CD4-positive, alpha-beta T cell treated with Interleukin-4 for 1 hour (primary cell): ENCODE data around the gene NYNRIN.

Experiments used
- DNase-seq, 2 donors: peaks; one replicate each; pipeline ENCODE4 v3.0.0-alpha.2; 2020 to 2022

NYNRIN gene

DNA sequence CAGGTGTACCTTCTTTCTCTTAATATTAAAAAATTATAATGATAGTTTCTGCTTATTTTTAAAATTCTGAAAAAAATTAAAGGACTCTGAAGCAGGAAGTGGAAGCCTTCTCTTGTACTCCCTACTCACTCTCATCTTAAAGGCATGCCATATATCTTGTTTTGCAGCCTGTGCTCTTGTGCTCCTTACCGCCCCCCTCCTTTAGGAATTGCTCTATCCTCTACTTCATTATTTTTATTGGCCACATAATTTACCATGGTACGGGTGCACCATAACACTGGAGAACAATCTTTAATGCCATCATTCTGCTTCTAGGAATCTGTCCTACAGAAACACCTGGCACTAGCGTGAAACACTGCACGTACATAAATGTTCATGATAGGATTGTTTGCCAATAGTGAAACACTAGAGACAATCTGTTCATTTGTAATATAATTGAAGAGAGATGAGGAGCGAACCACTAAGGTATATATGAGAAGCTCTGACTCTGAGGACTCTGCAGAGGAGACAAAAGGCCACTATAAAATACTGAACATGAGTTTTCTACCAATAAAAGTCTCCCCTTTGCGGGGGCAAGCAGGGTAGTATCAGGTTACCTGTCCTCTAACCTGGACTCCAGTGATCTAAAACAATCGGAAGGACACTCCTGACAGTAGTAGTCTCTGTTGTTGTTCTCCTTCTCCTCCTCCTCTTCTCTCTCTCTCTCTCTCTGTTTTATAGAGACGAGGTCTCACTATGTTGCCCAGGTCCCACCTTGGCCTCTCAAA is 6.3 kb upstream of the NYNRIN start:
- no peak for DNase-seq

- DNase-seq: no peak
These were observed 4.5 kb upstream of the NYNRIN start for GRCh38 chr14:24394275-24394674.

- peak in 1 of 2 donors; percentile 4 for DNase-seq
These were observed 2.9 kb upstream of the NYNRIN start for GRCh38 chr14:24395609-24396582.

GRCh38 chr14:24397639-24398292 is 1.0 kb upstream of the NYNRIN start:
- no peak for DNase-seq

GRCh38 chr14:24398293-24398652 is 530 bp upstream of the NYNRIN start:
- no peak for DNase-seq

GRCh38 chr14:24399447-24399822 is 632 bp downstream of the NYNRIN start:
- no peak for DNase-seq

DNA sequence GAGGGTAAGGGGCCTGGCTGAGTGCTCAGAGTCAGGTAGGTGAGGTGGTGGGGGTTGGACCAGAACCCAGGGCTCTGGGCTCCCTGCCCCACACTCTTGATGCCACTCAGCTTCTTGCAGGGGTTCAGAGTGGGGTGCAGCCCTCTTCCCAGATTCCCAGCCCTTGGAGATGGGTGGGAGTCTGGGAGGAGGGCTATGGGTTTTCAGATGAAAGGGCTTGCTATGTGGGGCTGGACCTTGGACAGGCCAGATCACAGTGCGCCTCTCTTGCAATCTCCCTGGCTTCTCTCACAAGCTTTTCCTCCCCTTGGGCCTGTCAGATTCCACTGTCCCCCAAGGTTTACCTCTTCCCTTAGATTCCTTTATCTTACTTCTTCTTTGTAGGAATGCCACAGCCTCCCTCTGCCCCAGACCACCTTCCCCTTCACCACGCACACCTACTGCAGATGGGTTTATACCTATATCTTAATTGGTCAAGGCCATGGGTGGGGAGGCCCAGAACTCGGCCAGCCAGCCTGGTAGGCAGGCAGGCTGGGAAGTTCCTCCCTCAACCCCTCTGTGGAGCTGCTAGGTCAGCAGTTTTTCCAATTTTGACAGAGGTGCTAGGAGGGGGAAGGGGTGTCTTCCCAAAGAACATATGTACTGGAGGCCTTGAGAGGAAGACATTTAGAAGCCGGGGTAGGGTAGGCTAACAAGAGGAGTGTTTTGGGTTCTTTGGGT is 1.4 kb downstream of the NYNRIN start:
- DNase-seq: no peak

DNA sequence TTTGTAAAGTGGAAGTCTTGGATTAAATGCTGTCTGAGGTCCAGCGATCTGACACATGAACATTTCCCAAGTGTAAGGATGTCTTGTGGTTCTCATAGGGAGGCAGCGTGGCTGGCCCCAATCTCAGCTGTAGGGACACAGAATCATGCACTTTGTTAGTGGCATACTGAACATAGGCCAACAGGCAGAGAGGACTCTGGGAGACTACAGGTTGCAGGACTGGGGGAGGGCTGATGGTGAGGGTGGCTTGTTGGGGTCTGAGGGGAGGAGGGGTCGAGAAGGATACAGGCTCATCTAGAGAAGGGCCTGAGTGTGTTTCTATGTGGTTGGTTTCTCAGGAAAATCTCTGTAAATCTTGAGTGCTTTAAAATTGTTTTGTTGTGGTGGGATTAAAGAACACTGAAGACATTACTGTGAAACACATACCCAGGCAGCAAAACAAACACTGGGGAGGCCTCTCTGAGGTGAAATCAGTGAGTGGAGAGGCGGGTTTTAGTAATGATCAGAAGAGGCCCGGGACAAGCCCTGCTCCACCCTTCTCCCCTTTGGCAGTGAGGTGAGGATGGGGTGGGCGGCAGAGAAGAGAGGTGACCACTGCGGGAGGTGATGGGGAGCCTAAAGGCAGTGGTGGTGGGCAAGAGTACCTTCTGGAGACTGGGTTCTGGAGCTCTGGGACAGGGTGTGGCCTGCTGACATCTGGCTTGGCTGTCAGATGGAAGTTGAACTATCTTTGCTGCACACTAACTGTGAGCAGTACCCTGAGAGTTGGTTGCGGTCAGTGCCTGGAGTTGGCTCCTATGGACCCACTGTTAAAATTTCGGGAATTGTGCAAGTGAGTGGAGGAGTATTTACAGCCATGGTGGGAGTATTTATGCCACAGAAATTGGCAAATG is 3.3 kb downstream of the NYNRIN start:
- DNase-seq: no peak

DNA sequence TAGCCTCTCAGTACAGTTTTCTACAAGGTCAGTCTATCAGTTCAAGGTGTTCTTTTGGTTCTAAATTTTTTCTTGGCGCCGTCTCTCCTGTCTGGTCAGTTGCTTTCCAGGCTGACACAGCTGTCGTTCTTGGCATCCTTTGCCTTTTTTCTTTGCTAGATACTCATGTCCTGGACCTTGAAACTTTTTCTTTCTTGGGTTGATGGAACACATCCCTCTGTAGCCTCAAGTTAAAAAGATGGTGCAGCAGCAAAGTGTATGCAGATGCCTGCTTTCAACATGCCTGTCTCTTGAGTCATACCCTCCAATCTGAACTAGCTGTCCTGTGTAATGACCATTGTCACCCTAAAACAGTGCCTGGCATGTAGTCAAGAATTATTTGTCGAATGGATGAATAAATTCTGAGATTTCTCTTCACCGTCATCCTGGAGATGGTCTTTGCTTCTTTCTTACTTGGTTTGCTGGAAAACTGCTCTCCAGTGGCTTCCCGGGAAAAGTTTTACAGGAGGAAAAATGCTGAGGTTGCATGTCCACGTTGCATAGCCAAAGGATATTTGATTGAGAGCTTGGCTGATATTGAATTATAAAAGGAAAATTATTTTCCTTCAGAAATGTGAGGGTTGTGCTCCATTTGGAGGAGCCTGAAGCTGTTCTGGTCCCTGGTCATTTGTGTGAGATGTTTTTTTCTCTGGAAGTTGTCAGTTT is 4.6 kb downstream of the NYNRIN start:
- DNase-seq: no peak

GRCh38 chr14:24404814-24405213 is 6.0 kb downstream of the NYNRIN start:
- DNase-seq: no peak

- no peak for DNase-seq
These were observed 7.6 kb downstream of the NYNRIN start for GRCh38 chr14:24406416-24406815.

DNA sequence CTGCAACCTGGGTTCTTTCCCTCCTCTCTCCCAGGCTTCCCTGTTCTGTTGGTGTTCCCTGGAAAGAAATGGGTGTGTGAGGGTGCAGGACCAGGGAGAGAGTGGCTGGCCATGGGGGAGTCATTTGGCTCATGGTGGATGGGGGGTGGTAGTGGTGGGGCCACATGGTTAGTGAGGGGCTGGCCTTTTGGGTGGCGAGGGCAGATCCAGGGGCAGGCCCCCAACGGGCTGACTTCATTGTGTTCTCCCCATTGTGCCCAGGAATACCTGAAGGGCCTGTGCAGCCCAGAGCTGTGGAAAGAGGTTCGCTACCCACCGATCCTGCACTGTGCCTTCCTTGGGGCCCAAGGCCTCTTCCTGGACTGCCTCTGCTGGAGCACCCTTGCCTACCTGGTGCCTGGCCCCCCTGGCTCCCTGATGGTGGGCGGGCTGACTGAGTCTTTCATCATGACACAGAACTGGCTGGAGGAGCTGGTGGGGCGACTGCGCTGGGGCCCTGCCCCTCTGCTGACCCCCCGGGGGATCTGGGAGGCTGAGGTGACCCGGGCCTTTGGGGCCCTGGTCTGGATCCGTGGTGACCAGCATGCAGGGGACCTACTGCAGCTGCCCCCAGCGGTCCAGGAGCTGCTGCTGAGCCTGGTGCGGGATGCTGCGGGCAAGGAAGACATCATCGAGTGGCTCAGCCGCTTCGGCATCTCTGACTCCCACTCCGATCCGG is 9.0 kb downstream of the NYNRIN start:
- DNase-seq: no peak

GRCh38 chr14:24408764-24409163 is 10.0 kb downstream of the NYNRIN start:
- DNase-seq: no peak

GRCh38 chr14:24409192-24409591 is 10.4 kb downstream of the NYNRIN start:
- DNase-seq: no peak

GRCh38 chr14:24409956-24410355 is 11.2 kb downstream of the NYNRIN start:
- DNase-seq: no peak

DNA sequence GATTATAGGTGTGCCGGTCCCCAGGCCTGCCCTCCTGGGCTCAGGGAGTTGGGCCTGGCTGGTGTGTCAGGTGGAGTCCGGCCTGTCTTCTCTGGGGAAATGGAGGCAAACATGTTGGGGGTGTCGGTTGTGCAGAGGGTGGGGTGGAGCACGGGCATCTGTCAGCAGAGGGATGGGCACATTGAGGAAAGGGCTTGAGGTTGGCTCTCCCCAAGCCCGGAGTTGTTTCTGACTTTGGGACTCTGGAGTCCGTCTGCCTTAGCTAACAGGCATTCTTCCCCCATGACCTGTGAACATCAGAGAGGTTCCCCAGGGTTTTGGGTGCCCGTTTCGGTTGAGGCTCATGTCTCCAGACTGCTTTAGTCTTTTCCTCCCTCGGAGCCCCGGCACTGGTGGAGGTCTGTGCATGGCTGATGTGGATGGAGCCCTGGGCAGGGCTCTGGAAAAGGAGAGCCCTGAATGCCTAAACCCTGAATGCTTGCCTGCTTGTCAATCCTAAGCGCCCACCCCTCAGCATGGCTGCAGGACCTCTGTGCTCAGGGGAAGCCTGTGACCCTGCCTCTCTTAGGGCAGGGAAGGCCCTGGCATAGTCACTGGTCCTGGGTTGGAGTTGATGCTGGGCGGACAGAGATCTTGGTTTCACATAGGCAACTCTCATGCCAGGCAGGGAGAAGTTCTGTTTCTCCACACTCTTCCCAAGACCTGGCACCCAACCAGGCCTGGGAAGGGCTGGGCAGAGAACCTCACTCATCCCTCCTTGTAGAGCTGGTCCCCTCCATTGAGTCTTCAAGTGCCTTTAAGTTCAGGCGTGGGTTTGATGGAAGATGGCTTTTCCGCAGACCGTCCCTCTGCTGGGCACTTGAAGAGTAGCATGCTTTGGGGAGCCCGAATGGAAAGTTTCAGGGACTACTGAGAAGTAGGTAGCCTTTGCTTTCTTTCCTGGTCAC is 12.9 kb downstream of the NYNRIN start:
- peak; percentile 44 to 50 for DNase-seq

- no peak for DNase-seq
These were observed 15.3 kb downstream of the NYNRIN start for GRCh38 chr14:24414077-24414476.

- no peak for DNase-seq
These were observed 16.1 kb downstream of the NYNRIN start for GRCh38 chr14:24414732-24415420.
